Measurements from ENCODE around the gene SELPLG. TPM values are rescaled to one million over a fixed set of nuclear protein-coding genes. Genes with fewer than 3 reads are reported as not detected.

Gene SELPLG
- polyA plus RNA-seq, 1 donor from 2014 or later = 0.62 TPM

DNA sequence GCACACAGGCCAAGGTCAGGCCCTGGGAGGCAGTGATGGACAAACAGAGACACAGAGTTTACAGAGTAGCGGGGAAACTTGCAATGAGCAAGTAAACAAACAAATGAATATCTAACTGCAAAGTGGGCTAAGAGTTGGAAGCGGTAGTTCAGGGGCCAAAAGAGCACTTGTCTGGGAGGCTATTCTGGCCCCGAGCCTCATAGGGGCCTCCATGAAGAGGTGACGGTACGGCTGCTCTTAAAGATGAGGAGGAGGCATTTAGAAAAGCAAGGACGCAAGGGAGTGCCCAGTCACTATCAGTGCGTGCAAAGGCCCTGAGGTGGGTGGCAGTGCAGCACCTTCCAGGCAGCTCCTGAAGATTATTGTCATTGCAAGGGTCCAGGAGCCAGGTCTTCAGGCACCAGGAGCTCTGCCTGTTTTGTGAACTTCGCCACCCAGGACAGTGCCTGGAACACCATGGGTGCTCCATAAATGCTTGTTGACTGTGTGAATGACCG is 31.4 kb downstream of the SELPLG start:
- no peaks in the 10 kb centered on the region for H3F3A ChIP-seq (ENCODE audit: insufficient read depth, low read length, poor library complexity, severe bottlenecking)
- no peaks in the 10 kb centered on the region for H3K27me3 ChIP-seq (ENCODE audit: insufficient read depth, low read depth, low read length)
- H3K4me2 ChIP-seq (ENCODE audit: low read length) = no peak overlapping the region
- no peaks in the 10 kb centered on the region for H3K9me3 ChIP-seq (ENCODE audit: low read length)
- H3K9ac ChIP-seq (ENCODE audit: low read length) = no peak overlapping the region
- H4K20me1 ChIP-seq (ENCODE audit: insufficient read depth) = no peaks in the 10 kb centered on the region
- H3K79me2 ChIP-seq (replicated peaks; ENCODE audit: insufficient read depth, low read length) = no peaks in the 10 kb centered on the region
- no peak overlapping the region for H2AFZ ChIP-seq (ENCODE audit: low read depth, low read length)
- H3K27ac ChIP-seq (ENCODE audit: low read length) = no peak overlapping the region
- no peaks in the 10 kb centered on the region for H3K9me2 ChIP-seq (ENCODE audit: insufficient read depth, low read length)
- H3K4me3 ChIP-seq (ENCODE audit: low read length) = no peak overlapping the region
- TF ChIP-seq RAD21 (conservative IDR thresholded peaks at IDR 0.05) (no peak), POLR2AphosphoS5 (IDR thresholded peaks at IDR 0.05) (no peak), CTCF (IDR thresholded peaks at IDR 0.05; ENCODE audit: poor library complexity, severe bottlenecking) (no peak), TAF1 (IDR thresholded peaks at IDR 0.05; ENCODE audit: low read depth) (no peak), MXI1 (conservative IDR thresholded peaks at IDR 0.05; ENCODE audit: poor library complexity, severe bottlenecking) (no peak), EP300 (conservative IDR thresholded peaks at IDR 0.05; ENCODE audit: poor library complexity, severe bottlenecking) (no peak), SMC3 (conservative IDR thresholded peaks at IDR 0.05; ENCODE audit: poor library complexity) (no peak), EZH2 (IDR thresholded peaks at IDR 0.05; ENCODE audit: borderline replicate concordance, insufficient read depth, low read length, poor library complexity, severe bottlenecking) (no peak)
- TF ChIP-seq, protein P1, sequence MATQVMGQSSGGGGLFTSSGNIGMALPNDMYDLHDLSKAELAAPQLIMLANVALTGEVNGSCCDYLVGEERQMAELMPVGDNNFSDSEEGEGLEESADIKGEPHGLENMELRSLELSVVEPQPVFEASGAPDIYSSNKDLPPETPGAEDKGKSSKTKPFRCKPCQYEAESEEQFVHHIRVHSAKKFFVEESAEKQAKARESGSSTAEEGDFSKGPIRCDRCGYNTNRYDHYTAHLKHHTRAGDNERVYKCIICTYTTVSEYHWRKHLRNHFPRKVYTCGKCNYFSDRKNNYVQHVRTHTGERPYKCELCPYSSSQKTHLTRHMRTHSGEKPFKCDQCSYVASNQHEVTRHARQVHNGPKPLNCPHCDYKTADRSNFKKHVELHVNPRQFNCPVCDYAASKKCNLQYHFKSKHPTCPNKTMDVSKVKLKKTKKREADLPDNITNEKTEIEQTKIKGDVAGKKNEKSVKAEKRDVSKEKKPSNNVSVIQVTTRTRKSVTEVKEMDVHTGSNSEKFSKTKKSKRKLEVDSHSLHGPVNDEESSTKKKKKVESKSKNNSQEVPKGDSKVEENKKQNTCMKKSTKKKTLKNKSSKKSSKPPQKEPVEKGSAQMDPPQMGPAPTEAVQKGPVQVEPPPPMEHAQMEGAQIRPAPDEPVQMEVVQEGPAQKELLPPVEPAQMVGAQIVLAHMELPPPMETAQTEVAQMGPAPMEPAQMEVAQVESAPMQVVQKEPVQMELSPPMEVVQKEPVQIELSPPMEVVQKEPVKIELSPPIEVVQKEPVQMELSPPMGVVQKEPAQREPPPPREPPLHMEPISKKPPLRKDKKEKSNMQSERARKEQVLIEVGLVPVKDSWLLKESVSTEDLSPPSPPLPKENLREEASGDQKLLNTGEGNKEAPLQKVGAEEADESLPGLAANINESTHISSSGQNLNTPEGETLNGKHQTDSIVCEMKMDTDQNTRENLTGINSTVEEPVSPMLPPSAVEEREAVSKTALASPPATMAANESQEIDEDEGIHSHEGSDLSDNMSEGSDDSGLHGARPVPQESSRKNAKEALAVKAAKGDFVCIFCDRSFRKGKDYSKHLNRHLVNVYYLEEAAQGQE (IDR thresholded peaks at IDR 0.05; ENCODE audit: borderline replicate concordance) = no peak
- no peaks in the 10 kb centered on the region for H3K36me3 ChIP-seq (ENCODE audit: insufficient read depth, low read length)

- no peak overlapping the region for H2AFZ ChIP-seq (ENCODE audit: low read depth, low read length)
- H4K20me1 ChIP-seq (ENCODE audit: insufficient read depth) = no peaks in the 10 kb centered on the region
- H3K27me3 ChIP-seq (ENCODE audit: insufficient read depth, low read depth, low read length) = no peaks in the 10 kb centered on the region
- H3K4me3 ChIP-seq (ENCODE audit: low read length) = no peak overlapping the region
- H3K36me3 ChIP-seq (ENCODE audit: insufficient read depth, low read length) = no peaks in the 10 kb centered on the region
- TF ChIP-seq EP300 (conservative IDR thresholded peaks at IDR 0.05; ENCODE audit: poor library complexity, severe bottlenecking) = no peak
- TF ChIP-seq RAD21 (conservative IDR thresholded peaks at IDR 0.05) = no peak
- TF ChIP-seq SMC3 (conservative IDR thresholded peaks at IDR 0.05; ENCODE audit: poor library complexity) = no peak
- TF ChIP-seq, protein P1 (IDR thresholded peaks at IDR 0.05; ENCODE audit: borderline replicate concordance) = no peak
- no peaks in the 10 kb centered on the region for H3F3A ChIP-seq (ENCODE audit: insufficient read depth, low read length, poor library complexity, severe bottlenecking)
- no peak overlapping the region for H3K9ac ChIP-seq (ENCODE audit: low read length)
- H3K9me3 ChIP-seq (ENCODE audit: low read length) = no peaks in the 10 kb centered on the region
- no peaks in the 10 kb centered on the region for H3K79me2 ChIP-seq (replicated peaks; ENCODE audit: insufficient read depth, low read length)
- H3K27ac ChIP-seq (ENCODE audit: low read length) = no peak overlapping the region
- H3K4me2 ChIP-seq (ENCODE audit: low read length) = no peak overlapping the region
- no peaks in the 10 kb centered on the region for H3K9me2 ChIP-seq (ENCODE audit: insufficient read depth, low read length)
Measured at GRCh38 chr12:108600702-108601007, 33.0 kb downstream of the SELPLG start.
